CD4-positive, alpha-beta T cell treated with Interleukin-6 at 100 ng/mL for 8 hours (primary cell): Measurements from ENCODE around the gene CR1L.
"Not testable (repeated sequence)": the region's sequence is repeated elsewhere in the genome, so short reads cannot be mapped to it uniquely, and the experiment has no call there.

Experiments used
- DNase-seq: peaks from one replicate; pipeline ENCODE4 v3.0.0-alpha.2; 2020; ENCODE audit warnings: mixed read lengths, low spot score

The CR1L gene

DNA sequence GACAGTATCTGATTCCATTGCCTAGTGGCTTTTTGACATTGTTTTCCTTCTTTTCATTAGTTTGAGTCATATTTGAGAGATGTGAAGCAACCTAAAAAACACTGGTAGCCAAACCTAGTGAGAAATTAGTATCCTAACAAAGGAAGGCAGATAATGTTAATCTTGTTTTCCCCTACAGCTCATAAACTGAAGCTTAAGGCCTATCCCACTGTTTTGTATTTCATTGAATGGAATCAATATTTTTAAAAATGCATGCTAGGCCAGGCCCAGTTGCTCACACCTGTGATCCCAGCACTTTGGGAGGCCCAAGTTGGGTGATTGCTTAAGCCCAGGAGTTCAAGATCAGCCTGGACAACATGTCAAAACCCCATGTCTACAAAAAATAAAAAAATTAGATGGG, 1.2 kb downstream of the CR1L start:
- no peak for DNase-seq

DNA sequence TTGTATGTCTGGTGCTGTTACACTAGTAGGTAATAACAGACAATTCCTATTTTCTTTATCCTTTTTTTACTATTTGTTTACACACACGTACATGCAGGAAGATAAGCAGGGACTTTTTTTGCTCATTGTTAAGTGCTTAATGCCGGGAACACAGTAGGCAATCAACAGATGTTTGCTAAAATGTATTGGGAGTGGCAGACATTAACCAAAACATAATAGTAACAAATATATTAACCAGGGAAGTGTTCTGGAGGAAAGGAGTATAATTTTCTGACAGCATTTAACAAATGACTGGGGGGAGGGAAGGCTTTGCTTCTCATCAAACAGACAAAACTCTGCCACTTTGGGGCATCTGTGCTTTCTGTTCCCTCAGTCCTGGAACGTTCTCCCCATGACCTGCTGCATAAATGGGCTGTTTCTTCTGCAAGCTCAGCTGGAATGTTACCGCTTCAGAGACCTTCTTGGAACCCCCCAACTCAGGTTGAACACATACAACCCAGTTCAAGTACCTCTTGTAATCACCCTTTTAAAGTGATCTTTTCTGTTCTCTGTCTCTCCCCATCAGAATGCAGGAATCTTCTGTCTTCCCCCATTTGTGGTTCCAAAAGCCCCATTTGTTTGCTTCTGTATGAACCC, 2.1 kb downstream of the CR1L start:
- DNase-seq, result no peak

DNA sequence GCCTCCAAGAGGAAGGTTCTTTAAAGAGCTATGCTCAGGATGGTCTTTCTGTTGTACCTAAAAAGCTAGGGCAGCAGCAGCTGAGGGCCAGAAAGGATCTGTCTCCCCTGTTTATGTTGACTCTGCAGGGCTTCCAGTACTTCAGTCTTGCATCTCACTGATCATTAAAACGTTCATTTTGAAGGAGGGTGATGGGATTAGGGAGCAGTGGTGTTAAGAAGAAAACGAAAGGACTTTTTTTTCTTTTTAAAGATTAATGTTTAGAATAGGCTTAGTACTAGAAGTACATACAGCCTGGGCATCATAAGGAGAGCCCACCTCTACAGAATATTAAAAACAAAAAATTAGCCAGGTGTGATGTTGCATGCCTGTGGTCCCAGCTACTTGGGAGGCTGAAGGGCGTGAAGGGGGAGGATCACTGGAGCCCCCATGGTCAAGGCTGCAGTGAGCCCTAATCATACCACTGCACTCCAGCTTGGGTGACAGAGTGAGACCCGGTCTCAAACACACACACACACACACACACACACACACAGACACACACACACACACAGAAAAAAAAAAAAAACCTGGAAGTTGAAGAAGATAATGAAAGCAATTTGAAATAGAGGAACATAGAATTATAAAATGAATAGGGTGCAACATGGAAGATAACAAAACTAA, 2.9 kb downstream of the CR1L start:
- no peak for DNase-seq

DNA sequence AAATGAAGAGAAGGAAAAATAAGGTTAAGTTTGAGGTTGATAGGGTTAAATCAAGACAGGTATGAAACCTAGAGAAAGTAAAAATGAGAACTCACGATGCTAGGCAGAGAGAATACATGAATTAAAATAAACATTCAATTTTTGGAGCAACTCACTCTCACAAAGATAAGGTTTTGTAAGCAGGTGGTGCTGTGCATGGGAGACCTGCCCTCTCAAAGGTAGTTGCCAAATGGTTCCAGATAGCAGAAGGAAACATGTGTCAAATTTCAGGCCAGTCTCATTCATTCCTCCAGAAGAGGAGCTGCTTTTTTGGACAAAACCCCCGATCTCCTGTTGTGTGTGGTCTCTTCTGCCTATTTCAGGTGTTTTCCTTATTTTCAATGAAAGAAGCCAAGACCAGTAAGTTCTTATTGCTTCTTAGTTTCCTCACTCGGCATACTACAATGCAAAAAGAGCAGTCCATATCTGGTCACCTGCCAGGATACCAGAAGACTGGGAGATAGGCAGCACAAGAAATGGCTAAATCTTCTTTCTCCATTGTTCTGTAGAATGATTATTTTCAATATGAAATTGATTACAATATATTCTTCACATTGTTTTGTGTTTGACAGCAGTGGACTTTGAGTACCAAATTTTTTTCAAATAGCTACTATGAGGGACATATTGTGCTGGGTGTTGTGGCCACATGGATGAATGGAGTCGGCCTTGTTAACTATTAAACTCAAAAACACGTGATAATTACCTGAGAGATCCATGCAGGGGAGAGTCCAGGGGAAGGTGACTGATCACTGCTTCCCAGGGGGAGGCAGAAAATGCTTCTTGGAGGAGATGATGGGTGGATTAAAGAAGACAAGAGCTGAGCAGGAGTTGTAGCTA, 3.6 kb downstream of the CR1L start:
- no peak for DNase-seq

DNA sequence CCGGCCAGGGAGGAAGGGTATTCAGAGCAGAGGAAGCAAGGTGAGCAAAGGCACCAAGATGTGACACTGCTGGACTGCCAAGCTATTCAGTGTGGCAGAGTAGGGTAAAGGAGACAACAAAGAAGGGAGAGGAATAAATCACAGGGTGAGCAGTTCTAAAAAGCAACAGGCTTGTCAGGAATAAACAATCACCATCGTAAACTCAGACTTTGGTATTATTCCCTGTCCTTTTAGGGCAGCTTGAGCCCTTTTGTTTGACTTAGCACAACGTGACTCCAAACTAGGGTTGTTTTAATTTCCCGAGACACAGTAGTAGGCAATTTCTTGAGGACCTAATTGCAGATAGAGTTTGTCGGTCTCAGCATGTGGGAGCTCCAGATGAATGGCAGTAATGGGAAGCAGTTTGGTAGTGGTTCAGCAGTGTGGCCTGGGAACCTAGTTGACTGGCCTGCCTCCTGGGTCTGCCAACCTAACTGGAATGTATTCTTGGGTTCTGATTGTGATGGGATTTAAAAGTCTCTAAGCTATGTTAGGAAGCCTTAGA, 4.3 kb downstream of the CR1L start:
- DNase-seq, result no peak

DNA sequence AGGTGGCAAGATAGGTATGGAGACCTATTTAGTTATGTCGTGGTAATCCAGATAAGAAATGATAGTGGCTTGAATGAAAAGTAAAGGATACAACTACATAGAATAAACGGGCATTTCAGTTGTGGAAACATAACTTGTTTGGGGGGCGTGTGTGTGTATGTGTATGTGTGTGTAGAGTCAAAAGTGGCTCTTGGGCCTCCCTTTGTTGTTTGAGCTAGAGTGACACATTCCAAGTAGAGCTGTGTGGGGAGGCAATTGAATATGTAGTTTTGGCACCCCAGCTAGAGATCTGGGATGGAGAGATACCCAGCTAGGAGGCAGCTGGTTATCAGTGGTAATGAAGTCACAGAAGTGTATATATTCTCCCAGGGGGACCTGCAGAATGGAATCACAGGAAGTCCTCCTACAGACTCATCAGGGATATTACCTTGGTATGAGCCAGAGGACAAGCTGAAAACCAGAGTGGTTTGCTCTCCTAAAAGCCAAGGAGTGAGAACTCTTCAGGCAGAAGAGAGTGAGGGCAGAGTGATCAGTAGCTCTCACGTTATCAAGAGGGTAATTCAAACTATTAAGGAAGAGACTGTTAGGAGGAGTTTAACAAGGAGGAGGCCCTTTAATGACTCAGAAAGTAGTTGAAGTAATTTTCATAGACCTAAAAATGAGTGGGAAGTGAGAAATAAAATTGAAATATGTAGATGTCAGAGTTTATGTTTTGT, 5.1 kb downstream of the CR1L start:
- no peak for DNase-seq

DNA sequence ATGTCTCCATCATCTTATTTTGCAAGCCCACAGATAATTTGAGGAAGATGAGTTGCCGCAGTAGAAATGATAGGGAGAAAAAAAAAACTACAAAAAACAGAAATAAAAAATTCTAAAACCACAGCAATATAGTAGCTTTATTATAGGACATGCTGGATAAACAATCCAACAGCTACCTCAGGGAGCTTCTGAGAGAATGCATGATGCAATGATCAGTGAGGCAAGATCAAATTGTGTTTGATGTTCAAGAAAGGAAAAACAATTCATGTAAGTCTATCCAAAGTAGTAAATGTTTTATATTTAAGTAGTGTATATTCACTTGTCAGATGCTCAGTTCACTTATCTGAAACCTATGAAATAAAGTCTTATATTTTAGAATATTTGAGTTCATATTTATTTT, 6.7 kb downstream of the CR1L start:
- DNase-seq, result no peak

DNA sequence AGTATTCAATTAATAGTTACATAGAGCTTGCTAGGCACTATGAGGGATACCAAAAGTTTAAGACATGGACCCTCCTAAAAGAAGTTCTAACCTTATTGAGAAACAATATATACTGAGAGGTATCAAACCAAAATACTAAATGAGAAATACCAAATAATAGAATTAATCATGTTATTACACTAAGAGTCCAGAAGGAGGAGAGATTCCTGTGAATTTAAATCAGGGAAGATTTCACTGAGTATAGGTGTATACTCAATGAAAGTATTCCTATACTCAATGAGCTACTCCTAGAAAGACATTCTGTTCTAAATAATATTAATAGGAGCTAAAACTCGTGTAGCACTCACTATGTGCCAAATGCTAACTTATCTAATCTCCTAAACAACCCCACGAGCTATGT, 9.4 kb downstream of the CR1L start:
- no peak for DNase-seq

DNA sequence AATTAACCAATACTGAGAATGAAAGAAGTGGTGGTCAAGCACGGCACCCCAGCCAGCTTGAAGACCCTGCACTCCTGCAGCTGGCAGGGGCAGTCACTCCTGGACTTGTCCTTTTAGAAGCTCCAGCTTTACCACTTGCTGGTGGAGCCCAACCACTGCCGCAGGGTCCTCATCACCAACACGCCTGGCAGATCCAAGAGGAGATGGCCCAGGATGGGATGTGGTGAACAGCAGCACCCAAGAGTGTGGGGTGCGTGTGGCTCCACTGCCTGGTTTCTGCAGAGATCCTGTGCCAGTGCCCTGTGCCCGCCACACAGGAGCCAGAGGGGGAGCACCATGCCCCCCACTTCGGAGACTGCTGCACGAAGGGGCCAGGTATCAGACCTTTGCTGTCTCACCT, 13.5 kb downstream of the CR1L start:
- DNase-seq, result no peak

DNA sequence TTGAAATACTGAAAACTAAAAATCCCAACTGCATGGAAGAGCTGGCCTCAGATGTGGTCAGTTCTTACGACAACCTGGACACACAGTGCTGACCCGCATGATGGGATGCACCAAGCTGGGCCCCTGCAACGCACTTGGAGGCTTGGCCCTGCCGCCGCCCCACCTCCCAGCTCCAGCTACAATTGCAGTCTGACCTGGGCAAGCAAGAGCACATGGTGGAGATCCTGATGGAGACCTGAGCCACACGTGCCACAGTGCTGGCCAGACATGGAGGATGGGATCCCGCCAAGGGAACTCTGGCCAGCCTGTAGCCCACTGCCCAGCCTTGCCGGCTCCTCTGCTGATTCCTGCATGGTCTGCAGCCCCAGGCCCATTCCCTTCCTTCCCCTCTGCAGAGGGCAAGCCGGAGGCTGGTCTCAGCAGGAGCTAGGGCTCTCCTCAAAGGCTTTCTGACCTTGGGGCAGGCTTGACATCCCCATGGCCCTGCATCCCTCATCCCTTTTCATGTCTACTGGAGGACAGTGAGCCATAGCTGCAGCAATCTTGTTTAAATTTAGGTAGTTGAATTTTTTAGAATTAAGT, 14.1 kb downstream of the CR1L start:
- no peak for DNase-seq

DNA sequence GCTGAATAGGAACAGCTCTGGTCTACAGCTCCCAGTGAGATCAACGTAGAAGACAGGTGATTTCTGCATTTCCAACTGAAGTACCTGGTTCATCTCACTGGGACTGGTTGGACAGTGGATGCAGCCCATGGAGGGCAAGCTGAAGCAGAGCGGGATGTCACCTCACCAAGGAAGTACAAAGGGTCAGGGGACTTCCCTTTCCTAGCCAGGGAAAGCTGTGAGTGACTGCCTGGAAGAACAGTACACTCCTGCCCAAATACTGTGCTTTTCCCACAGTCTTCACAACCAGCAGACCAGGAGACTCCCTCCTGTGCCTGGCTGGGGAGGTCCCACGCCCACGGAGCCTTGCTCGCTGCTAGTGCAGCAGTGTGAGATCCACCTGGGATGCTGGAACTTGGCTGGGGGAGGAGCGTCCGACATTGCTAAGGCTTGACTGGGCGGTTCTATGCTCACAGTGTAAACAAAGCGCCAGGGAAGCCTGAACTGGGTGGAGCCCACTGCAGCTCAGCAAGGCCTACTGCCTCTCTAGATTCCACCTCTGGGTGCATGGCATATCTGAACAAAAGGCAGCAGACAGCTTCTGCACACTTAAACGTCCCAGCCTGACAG, 14.7 kb downstream of the CR1L start:
- no peak for DNase-seq

DNA sequence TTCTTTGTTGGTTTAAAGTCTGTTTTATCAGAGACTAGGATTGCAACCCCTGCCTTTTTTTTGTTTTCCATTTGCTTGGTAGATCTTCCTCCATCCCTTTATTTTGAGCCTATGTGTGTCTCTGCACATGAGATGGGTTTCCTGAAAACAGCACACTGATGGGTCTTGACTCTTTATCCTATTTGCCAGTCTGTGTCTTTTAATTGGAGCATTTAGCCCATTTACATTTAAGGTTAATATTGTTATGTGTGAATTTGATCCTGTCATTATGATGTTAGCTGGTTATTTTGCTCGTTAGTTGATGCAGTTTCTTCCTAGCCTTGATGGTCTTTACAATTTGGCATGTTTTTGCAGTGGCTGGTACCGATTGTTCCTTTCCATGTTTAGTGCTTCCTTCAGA, 16.5 kb downstream of the CR1L start:
- not testable (repeated sequence) for DNase-seq

DNA sequence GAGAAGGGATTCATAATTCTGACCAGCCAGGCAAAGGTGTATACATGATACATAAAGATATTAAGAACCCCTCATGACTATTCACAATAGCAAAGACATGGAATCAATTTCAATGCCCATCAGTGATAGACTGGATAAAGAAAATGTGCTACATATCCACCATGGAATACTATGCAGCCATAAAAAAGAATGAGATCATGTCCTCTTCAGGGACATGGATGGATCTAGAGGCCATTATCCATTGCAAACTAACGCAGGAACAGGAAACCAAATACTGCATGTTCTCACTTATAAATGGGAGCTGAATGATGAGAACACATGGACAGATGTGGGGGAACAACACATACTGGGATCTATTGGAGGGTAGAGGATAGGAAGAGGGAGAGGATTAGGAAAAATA, 21.4 kb downstream of the CR1L start:
- DNase-seq, result no peak

DNA sequence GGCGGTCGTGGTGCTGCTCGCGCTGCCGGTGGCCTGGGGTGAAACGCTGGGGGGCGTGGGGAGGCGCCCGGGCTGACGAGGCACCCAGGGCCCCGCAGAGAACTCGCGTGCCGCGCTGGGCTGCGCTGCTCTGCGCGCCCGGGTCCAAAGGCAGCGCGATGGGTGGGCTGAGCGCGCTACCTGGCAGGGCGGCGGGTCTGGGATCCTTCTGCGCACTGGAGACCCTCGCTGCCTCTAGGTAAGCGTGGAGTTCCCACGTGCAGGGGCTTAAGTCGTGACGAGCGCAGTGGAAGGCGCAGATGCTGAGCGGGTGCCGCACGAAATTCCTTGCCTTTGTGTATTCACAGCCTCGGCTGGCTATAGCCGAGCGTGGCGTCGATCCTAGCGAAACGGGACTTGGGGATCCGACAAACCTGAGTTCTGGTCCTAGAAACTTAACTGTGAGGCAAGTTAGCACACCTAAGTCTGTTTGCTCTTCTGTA, 24.6 kb downstream of the CR1L start:
- DNase-seq, result no peak

DNA sequence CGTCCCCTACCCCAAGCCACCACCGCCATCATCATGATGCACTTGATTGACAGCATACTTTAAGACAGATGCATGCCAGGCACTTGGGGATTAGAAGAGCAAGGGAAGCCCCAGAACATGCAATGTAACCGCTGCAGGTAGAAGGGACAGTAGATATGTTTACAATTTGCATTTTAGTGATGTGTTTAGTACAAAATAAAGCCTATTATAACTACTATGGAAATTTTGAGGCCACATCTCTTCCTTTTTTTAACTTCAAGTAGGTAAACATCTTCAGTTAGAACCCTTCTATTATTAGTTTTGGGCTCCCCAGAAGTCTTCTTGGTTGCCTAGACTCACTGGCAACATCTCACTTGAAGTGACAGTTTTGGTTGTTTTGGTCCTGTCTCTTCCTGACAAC, 25.3 kb downstream of the CR1L start:
- no peak for DNase-seq

DNA sequence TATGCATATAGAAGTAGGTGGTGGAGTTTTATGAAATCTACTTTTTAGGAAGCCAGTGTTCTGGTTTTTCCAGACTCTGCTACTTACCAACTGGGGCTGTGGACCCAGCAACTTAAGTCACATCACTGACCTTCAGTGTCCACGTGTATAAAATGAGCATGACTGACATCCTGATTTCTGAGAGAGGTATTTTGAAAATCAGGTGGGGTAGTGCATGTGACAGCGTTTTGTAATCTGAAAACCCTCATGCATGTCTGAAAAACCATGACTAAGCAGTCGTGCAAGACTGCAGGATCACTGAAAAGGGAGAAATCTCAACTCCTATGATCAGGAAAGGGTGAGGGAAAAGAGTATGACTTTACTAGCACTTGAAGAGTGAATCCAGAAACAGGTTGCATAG, 26.1 kb downstream of the CR1L start:
- no peak for DNase-seq

DNA sequence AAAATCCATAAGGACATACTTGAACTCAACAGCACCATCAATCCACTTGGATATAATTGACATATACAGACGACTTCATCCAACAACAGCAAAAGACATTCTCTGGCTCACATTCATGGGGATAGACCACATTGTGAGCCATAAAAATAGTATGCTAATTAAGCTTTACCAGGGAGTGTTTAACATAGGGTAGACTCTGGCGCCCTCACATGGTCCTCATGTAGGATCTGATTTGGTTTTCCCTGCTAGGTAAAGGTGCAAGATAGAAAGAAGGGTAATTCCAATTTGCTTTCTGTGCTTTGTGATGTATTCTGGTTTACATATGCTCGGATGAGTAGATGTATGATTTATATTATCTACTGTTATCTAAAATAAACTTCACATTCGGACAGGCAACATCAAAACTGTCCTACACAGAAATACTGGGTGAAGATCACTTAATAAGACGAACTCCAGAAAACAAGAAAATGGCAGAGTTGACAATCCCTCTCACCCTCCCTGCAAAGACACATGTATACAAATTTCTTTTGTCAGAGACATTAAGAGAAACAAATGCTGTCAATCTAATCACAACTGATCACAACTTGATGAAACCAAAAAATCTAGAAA, 27.7 kb downstream of the CR1L start:
- DNase-seq, result no peak

DNA sequence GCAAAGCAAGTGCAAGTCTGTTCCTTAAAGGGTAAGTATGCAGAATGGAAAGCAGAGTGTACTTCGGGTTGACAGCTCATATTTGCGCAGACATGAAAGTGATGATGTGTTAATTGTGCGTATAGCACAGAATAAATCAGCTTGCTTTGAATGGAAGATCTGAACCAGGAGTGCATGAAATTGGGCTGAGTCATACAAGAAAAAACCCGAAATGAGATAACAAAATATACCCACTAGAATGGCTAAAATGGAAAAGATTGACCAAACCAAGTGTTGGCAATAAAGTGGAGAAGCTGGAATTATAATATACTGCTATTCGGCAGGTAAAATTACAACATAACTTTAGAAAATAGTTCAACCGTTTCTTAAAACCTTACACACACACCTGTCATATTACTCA, 28.5 kb downstream of the CR1L start:
- DNase-seq, result no peak

DNA sequence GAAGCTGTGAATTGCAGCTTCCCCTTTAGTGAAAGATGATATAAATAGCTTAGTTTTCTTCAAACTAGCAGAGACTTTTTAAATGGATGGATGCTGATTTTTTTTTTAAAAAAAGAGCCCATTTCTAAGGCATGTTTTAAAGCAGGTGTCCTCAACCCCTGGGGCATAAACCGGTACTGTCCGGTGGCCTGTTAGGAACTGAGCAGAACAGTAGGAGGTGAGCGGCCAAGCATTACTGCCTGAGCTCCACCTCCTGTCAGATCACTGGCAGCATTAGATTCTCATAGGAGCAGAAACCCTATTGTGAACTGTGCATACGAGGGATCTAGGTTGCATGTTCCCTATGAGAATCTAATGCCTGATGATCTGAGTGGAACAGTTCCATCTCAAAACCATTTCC, 31.2 kb downstream of the CR1L start:
- DNase-seq, result no peak

DNA sequence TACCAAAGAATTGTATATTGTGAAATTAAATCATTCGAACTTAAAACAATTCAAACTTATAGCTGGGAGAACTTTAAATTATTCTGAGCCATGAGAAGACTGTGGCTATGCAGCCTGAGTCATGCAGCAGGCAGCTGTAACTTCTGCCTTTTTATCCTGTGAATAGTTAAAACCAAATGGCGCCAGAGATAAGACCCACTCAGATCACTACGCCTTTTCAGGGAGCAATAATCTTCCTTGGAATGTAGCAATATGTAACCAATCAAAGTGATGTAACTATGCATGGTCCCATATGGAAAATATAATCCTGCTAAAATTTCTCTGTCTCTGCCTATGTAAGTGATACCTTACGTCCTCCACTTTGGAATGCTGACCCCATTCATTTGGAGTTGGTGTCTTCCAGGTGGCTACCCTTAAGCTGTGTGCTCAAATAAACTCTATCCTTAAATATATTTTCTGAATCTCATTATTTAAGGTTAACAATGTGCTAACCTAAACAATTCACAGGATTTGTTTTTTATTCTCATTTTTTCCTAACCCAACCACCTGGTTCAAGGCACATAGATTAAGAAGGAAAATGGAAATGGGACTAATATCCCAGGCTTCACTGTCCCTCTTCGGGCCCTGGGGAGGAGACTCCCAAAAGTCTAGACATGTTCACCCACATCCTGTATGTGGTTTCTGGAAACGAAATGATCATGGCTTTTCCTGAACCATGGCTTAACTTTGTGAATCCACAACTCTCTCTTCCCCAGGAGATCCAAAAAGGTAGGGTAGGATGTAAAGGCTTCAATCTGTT, 35.9 kb downstream of the CR1L start:
- not testable (repeated sequence) for DNase-seq
